ENCODE measurements around the gene ZNF205.

ZNF205 gene

GRCh38 chr16:3147757-3148104 is 35.3 kb downstream of the ZNF205 start:
- no peak overlapping the region for H3K4me3 ChIP-seq (replicated peaks in 1 of 2; ENCODE audit: low read depth in 2 of 2, low read length in 2 of 2)
- no peak for DNase-seq (ENCODE audit: low read depth in 2 of 2)
- TF ChIP-seq CTCF (IDR thresholded peaks at IDR 0.05; ENCODE audit: low read depth, low read length), result no peak

- no peak overlapping the region for H3K4me3 ChIP-seq (replicated peaks in 1 of 2; ENCODE audit: low read depth in 2 of 2, low read length in 2 of 2)
- DNase-seq (ENCODE audit: low read depth in 2 of 2), result no peak
- no peak for TF ChIP-seq CTCF (IDR thresholded peaks at IDR 0.05; ENCODE audit: low read depth, low read length)
These were observed 36.1 kb downstream of the ZNF205 start for GRCh38 chr16:3148256-3149192.

GRCh38 chr16:3149193-3149530 is 36.8 kb downstream of the ZNF205 start:
- no peak for TF ChIP-seq CTCF (IDR thresholded peaks at IDR 0.05; ENCODE audit: low read depth, low read length)
- H3K4me3 ChIP-seq (replicated peaks in 1 of 2; ENCODE audit: low read depth in 2 of 2, low read length in 2 of 2), result no peak overlapping the region
- DNase-seq (ENCODE audit: low read depth in 2 of 2), result no peak

GRCh38 chr16:3149630-3150345 is 37.4 kb downstream of the ZNF205 start:
- TF ChIP-seq CTCF (IDR thresholded peaks at IDR 0.05; ENCODE audit: low read depth, low read length), result peak; percentile 49
- DNase-seq (ENCODE audit: low read depth in 2 of 2), result peak; percentile 65 to 73
- H3K4me3 ChIP-seq (replicated peaks in 1 of 2; ENCODE audit: low read depth in 2 of 2, low read length in 2 of 2), result peak overlapping the region; percentile 76 to 80

DNA sequence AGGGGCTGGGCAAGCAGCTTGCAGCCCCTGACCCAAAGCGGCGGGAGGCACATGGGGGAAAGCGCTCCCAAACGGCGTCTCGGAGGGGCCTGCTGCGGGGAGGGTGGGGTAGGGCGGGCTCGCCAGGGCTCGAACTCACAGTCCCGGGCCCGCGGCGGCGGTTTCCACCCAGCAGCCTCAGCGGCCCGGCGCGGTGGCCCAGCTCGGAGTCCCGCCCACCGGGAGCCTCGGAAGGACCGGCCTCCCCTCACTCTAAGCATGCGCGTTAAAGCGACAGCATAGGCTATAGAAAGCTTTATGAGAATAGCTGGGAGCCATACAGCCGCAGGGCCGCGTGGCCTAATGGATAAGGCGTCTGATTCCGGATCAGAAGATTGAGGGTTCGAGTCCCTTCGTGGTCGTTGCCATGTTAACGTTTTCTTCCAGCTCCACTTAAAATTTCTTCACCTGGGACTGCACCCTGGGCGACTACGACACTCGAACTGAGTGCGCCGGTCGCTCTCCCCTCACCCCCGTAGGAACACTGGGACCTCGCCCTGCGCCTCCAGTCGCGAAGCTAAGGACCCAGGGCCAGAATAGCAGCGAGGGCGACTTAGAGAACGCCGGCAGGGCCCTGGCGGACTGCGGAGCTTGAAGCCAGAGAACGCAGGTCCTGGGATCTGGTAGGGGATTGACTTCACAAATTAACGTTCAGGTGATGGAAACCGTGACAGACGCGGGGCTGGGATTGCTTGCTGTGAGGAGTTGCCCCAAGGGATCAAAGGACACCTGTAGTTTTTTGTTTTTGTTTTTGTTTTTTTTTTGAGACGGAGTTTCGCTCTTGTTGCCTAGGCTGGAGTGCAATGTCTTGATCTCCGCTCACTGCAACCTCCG is 38.2 kb downstream of the ZNF205 start:
- no peak for TF ChIP-seq CTCF (IDR thresholded peaks at IDR 0.05; ENCODE audit: low read depth, low read length)
- H3K4me3 ChIP-seq (replicated peaks in 1 of 2; ENCODE audit: low read depth in 2 of 2, low read length in 2 of 2), result peak overlapping the region; percentile 76 to 80
- peak; percentile 97 to 98 for DNase-seq (ENCODE audit: low read depth in 2 of 2)

GRCh38 chr16:3152027-3152276 is 39.6 kb downstream of the ZNF205 start:
- H3K4me3 ChIP-seq (replicated peaks in 1 of 2; ENCODE audit: low read depth in 2 of 2, low read length in 2 of 2), result peak overlapping the region; percentile 49 to 53
- TF ChIP-seq CTCF (IDR thresholded peaks at IDR 0.05; ENCODE audit: low read depth, low read length), result no peak
- no peak for DNase-seq (ENCODE audit: low read depth in 2 of 2)

Data from cardiac fibroblast (primary cell).